GM12864 (cell line): ENCODE data around the gene RECQL5.

ENCODE experiments used
- DNase-seq: peaks from one replicate; pipeline ENCODE4 v3.0.0-alpha.2; 2011; ENCODE audit warnings: low read depth
- H3K4me3 ChIP-seq: 2 replicates; pipeline ENCODE4 v1.5.1; 2011; ENCODE audit warnings: mild to moderate bottlenecking, low read depth, low read length, control low read depth
- TF ChIP-seq, protein P1 (sequence below): IDR thresholded peaks from 2 replicates; pipeline ENCODE4 v1.5.1; 2011; ENCODE audit warnings: low read depth, mild to moderate bottlenecking, moderate library complexity, low read length, control low read depth, inconsistent platforms; ENCODE audit errors: missing control alignments

The RECQL5 gene

DNA sequence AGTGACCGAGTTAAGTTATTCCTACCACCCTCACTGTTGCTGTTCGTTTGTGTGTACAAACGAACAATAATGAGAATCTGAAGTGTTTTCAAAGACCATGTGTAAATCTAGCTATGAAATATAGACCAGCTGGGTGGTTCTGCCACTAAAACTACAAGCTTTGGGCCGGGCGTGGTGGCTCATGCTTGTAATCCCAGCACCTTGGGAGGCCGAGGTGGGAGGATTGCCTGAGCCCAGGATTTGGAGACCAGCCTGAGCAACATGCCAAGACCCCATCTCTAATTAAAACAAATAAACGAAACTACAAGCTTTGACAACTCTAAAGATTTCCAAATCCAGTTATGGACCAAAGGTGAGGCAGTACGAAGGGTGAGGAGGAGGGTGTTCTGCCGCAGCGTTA, 973 bp downstream of the RECQL5 start:
- peak overlapping the region; percentile 99 for H3K4me3 ChIP-seq
- TF ChIP-seq, protein P1, sequence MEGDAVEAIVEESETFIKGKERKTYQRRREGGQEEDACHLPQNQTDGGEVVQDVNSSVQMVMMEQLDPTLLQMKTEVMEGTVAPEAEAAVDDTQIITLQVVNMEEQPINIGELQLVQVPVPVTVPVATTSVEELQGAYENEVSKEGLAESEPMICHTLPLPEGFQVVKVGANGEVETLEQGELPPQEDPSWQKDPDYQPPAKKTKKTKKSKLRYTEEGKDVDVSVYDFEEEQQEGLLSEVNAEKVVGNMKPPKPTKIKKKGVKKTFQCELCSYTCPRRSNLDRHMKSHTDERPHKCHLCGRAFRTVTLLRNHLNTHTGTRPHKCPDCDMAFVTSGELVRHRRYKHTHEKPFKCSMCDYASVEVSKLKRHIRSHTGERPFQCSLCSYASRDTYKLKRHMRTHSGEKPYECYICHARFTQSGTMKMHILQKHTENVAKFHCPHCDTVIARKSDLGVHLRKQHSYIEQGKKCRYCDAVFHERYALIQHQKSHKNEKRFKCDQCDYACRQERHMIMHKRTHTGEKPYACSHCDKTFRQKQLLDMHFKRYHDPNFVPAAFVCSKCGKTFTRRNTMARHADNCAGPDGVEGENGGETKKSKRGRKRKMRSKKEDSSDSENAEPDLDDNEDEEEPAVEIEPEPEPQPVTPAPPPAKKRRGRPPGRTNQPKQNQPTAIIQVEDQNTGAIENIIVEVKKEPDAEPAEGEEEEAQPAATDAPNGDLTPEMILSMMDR = no peak
- DNase-seq = no peak

DNA sequence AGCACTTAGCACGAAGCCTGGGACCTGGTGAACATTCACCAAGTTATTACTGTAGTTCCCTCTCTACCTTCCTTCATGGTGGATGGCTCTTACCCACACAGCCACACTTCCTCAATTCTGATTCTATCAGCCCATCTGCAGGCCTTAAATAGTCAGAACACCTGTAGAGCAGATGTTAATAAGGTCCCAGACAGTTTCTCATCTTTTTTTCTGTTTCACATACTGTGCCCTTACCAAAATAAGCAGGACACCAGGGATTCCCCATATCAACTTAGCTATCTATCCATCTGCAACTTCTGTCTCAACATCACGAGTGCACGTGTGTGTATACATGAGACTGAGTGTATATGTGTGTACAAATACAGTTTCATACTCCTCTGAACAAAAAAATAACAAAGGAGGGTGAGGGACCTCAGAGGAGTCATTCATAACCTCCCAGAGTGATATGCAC, 2.8 kb downstream of the RECQL5 start:
- H3K4me3 ChIP-seq = no peak overlapping the region; the same call in 1 of the 2 replicates
- peak; percentile 95 for DNase-seq
- TF ChIP-seq, protein P1 = no peak

DNA sequence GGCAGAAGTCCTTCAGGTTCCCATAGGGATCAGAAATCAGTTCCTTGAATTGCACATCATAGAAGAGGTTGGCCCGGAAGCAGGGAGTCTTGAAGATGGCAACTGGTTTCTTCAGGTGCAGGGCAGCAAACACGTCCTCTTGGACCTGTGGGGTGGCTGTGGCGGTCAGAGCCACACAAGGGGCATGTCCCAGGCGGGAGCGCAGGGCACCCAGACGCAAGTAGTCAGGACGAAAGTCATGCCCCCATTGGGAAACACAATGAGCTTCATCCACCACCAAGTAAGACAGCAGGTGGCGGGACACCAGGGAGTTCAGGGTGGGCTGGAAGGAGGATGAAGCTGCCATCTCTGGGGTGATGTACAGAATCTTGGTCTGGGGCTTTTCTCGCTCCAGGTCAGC, 4.4 kb downstream of the RECQL5 start:
- TF ChIP-seq, protein P1 = no peak
- no peak for DNase-seq
- no peak overlapping the region for H3K4me3 ChIP-seq

DNA sequence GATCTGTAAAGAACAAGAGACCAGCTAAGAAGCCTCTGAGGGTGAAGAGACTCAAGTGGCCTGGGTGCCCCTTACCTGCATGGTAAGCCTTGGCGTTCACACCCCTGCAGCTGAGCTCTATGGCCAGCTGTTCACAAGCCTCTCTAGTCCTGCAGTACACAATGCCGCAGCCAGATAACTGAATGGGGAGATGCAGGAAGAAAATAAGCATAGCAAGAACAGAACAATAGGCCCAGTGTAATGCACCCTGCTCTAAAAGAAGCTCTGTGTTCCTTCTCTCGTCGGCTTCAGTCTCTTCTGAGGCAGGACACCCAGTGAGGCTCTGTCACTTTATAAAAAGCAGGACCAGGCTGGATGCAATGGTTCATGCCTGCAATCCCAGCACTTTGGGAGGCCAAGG, 5.4 kb downstream of the RECQL5 start:
- TF ChIP-seq, protein P1 = no peak
- no peak for DNase-seq
- H3K4me3 ChIP-seq = no peak overlapping the region

DNA sequence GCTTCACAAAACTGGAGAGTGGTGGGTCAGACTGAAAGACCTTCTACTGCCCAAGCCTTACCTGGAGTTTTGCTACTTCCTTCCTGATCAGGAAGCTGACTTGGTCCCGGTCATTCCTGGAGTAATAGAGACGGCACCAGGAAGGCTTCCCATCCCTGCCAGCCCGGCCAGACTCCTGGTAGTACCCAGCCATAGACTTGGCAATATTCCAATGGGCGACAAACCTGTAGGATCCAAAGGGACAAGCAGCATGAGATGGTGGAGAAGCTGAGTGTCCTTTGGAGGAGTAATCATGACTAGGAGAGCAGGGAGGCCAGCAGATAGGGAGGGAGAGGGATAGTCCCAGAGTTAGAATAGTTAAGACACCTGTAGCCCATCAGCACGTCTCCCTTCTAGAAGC, 8.7 kb downstream of the RECQL5 start:
- TF ChIP-seq, protein P1 = no peak
- DNase-seq = no peak
- H3K4me3 ChIP-seq = no peak overlapping the region

DNA sequence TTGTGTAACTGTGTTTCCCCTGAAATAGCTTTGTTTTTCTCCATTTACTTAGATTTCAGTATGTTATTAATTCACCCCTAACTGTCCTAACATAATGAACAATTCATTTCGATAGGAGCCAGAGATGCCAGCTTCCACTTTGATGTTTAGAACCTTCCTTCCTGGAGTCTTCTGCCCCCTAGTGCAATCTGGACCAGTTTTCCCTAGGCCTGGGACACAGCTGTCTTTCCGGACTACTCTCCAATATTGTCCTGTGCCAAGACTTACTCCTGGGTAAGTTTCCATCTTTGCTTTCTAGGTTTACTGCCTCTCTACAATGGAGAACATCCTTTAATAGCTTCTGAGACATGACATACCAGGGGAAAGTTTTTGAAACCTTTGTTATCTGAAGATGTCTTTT, 12.8 kb downstream of the RECQL5 start:
- DNase-seq = no peak
- no peak overlapping the region for H3K4me3 ChIP-seq
- TF ChIP-seq, protein P1 = no peak

DNA sequence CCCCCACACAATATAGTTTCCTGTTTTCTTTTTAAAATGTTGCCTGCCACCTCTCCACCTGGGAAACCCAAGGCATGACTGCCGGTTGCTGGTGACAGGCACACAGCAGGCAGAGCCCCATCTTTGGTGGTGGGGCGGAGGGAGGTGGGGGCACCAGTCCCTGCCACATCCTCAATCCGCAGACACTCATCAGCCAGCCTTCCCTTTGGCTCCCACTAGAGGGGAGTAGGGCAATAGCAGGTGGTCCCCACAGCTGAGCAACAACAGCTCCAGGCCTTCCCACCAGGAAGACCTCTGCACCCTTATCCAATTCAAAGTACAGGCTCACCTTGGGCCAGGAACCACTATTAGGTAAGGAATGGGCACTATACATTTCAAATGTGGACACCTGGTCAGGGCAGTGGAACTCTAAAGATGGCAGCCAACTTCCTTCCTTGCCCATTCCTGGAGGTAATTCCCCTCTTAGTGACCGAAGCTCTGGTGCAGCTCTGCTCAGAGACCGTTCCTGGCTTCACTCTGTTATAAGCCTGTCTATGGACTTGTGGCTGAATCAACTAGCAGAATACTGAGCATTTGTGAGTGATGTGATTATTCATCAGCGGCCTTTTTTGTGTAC, 13.9 kb downstream of the RECQL5 start:
- no peak for DNase-seq
- H3K4me3 ChIP-seq = no peak overlapping the region
- TF ChIP-seq, protein P1 = peak; percentile 87
